ENCODE data around the gene FASN. TPM values are rescaled to one million over a fixed set of nuclear protein-coding genes. Genes with fewer than 3 reads are reported as not detected.
A peak's percentile ranks its signal among the peaks of the same experiment; 100 is the strongest.

Gene FASN
- total and polyA plus RNA-seq, 2 of the 13 experiments (the other 11 are each of a cell fraction or from before 2014, with no cell fraction given): 51.7 to 101 TPM

DNA sequence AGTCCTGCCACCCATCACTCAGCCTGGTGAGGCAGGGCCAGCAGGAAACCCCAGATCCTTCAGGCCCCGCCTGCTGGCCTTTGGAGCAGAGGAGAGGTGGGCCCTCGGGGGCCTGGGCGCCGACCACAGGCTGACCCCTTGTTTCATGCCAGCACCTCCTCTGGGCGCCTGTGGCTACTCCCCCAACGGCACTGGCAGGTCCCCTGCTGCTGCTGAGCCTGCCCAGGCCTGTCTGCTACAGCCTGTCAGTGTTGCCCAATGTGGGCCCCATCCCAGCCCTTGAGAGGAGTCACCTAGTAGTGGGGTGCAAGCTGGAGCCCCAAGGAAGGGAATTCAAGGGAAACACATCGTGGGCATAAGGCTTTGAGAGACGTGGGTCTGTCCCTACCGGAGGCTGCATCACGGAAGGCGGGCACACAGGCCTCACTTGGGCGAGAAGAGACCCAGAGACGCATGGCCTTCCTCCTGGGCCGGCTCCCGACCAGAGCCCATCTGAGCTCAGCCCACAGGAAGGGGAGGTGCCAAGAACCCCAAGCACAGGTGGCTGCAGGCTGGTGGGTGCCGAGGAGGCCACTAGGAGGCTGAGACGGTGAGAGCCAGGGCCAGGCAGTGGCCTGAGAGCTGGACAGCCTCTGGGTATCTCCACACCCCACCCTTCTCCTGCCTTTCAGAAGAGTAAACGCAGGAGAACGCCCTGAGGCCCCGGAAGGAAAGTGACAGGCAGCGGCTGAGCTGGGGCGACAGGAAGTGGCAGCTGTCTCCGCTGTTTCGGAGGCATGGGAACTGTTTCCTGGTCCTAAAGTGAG is 8.0 kb upstream of the FASN start (continued):
- TF ChIP-seq GFI1 (CRISPR knock-in tag; IDR thresholded peaks at IDR 0.05; ENCODE audit: borderline replicate concordance) (no peak), TEAD2 (CRISPR knock-in tag; IDR thresholded peaks at IDR 0.05) (no peak), PHF5A (CRISPR knock-in tag; IDR thresholded peaks at IDR 0.05; ENCODE audit: low read depth, unreplicated experiment) (peak; percentile 75), RFX3 (CRISPR knock-in tag; IDR thresholded peaks at IDR 0.05) (no peak), SKI (IDR thresholded peaks at IDR 0.05; ENCODE audit: partially characterized antibody) (peak; percentile 61), ZNF703 (CRISPR knock-in tag; IDR thresholded peaks at IDR 0.05; ENCODE audit: borderline replicate concordance) (no peak), AKAP8 (CRISPR knock-in tag; IDR thresholded peaks at IDR 0.05) (peak; percentile 84), FLYWCH1 (CRISPR knock-in tag; IDR thresholded peaks at IDR 0.05) (no peak), CBX1 (IDR thresholded peaks at IDR 0.05; ENCODE audit: low read depth) (peak; percentile 59), PAF1 (CRISPR knock-in tag; IDR thresholded peaks at IDR 0.05) (no peak), CHD4 (IDR thresholded peaks at IDR 0.05; ENCODE audit: borderline replicate concordance, low read length) (no peak), ZNF101 (CRISPR knock-in tag; IDR thresholded peaks at IDR 0.05; ENCODE audit: borderline replicate concordance, low read depth) (no peak), ZBTB8A (CRISPR knock-in tag; IDR thresholded peaks at IDR 0.05; ENCODE audit: borderline replicate concordance, low read depth) (no peak), HNRNPK (IDR thresholded peaks at IDR 0.05; ENCODE audit: low read depth, low read length, poor library complexity, severe bottlenecking) (peak; percentile 31), MEF2D (CRISPR knock-in tag; IDR thresholded peaks at IDR 0.05) (peak; percentile 61), ZNF207 (IDR thresholded peaks at IDR 0.05; ENCODE audit: borderline replicate concordance) (no peak), MXD4 (CRISPR knock-in tag; IDR thresholded peaks at IDR 0.05) (peak; percentile 94)
- TF ChIP-seq, protein P1, sequence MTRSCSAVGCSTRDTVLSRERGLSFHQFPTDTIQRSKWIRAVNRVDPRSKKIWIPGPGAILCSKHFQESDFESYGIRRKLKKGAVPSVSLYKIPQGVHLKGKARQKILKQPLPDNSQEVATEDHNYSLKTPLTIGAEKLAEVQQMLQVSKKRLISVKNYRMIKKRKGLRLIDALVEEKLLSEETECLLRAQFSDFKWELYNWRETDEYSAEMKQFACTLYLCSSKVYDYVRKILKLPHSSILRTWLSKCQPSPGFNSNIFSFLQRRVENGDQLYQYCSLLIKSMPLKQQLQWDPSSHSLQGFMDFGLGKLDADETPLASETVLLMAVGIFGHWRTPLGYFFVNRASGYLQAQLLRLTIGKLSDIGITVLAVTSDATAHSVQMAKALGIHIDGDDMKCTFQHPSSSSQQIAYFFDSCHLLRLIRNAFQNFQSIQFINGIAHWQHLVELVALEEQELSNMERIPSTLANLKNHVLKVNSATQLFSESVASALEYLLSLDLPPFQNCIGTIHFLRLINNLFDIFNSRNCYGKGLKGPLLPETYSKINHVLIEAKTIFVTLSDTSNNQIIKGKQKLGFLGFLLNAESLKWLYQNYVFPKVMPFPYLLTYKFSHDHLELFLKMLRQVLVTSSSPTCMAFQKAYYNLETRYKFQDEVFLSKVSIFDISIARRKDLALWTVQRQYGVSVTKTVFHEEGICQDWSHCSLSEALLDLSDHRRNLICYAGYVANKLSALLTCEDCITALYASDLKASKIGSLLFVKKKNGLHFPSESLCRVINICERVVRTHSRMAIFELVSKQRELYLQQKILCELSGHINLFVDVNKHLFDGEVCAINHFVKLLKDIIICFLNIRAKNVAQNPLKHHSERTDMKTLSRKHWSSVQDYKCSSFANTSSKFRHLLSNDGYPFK (CRISPR knock-in tag; IDR thresholded peaks at IDR 0.05; ENCODE audit: borderline replicate concordance): peak; percentile 74; the same call in 1 of the 2 replicates
- TF ChIP-seq, protein P2, sequence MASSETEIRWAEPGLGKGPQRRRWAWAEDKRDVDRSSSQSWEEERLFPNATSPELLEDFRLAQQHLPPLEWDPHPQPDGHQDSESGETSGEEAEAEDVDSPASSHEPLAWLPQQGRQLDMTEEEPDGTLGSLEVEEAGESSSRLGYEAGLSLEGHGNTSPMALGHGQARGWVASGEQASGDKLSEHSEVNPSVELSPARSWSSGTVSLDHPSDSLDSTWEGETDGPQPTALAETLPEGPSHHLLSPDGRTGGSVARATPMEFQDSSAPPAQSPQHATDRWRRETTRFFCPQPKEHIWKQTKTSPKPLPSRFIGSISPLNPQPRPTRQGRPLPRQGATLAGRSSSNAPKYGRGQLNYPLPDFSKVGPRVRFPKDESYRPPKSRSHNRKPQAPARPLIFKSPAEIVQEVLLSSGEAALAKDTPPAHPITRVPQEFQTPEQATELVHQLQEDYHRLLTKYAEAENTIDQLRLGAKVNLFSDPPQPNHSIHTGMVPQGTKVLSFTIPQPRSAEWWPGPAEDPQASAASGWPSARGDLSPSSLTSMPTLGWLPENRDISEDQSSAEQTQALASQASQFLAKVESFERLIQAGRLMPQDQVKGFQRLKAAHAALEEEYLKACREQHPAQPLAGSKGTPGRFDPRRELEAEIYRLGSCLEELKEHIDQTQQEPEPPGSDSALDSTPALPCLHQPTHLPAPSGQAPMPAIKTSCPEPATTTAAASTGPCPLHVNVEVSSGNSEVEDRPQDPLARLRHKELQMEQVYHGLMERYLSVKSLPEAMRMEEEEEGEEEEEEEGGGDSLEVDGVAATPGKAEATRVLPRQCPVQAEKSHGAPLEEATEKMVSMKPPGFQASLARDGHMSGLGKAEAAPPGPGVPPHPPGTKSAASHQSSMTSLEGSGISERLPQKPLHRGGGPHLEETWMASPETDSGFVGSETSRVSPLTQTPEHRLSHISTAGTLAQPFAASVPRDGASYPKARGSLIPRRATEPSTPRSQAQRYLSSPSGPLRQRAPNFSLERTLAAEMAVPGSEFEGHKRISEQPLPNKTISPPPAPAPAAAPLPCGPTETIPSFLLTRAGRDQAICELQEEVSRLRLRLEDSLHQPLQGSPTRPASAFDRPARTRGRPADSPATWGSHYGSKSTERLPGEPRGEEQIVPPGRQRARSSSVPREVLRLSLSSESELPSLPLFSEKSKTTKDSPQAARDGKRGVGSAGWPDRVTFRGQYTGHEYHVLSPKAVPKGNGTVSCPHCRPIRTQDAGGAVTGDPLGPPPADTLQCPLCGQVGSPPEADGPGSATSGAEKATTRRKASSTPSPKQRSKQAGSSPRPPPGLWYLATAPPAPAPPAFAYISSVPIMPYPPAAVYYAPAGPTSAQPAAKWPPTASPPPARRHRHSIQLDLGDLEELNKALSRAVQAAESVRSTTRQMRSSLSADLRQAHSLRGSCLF (CRISPR knock-in tag; IDR thresholded peaks at IDR 0.05; ENCODE audit: borderline replicate concordance): no peak; the same call in 1 of the 2 replicates
- TF ChIP-seq, protein P3, sequence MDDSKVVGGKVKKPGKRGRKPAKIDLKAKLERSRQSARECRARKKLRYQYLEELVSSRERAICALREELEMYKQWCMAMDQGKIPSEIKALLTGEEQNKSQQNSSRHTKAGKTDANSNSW (CRISPR knock-in tag; IDR thresholded peaks at IDR 0.05; ENCODE audit: borderline replicate concordance): no peak; the same call in 1 of the 2 replicates

Measured in HepG2 (cell line).